Osteocyte (in vitro differentiated cells): Measurements from ENCODE around the gene KLHL36. TPM values are rescaled to one million over a fixed set of nuclear protein-coding genes. Genes with fewer than 3 reads are reported as not detected.

ENCODE experiments used
- DNase-seq: peaks from one replicate; pipeline ENCODE4 v3.0.0; 2021; ENCODE audit warnings: mixed read lengths; ENCODE audit not compliant: unreplicated experiment; ENCODE audit errors: extremely low spot score
- H3K27ac Mint-ChIP-seq: one replicate; pipeline ENCODE4 v1.8.0; 2021; ENCODE audit warnings: mild to moderate bottlenecking, mixed read lengths; ENCODE audit not compliant: unreplicated experiment
- H3K27me3 Mint-ChIP-seq: one replicate; pipeline ENCODE4 v1.8.0; 2021; ENCODE audit warnings: mixed read lengths; ENCODE audit not compliant: unreplicated experiment
- H3K36me3 Mint-ChIP-seq: one replicate; pipeline ENCODE4 v1.8.0; 2021; ENCODE audit warnings: mixed read lengths; ENCODE audit not compliant: unreplicated experiment
- H3K4me1 Mint-ChIP-seq: one replicate; pipeline ENCODE4 v1.8.0; 2021; ENCODE audit warnings: mixed read lengths; ENCODE audit not compliant: unreplicated experiment
- H3K4me3 Mint-ChIP-seq: one replicate; pipeline ENCODE4 v1.8.0; 2021; ENCODE audit warnings: mild to moderate bottlenecking, moderate library complexity, mixed read lengths; ENCODE audit not compliant: unreplicated experiment
- H3K9me3 Mint-ChIP-seq: one replicate; pipeline ENCODE4 v1.8.0; 2021; ENCODE audit warnings: mixed read lengths; ENCODE audit not compliant: unreplicated experiment
- total RNA-seq: library from RNA; stranded (reverse); gene quantifications from 2 replicates; pipeline ENCODE4 v1.2.1, GENCODE V29; 2021
- TF ChIP-seq, protein P1 (sequence below): fragments of 200-600 bp; sonication (generic); IDR thresholded peaks from 2 replicates; pipeline ENCODE4 v1.5.0; 2021; ENCODE audit warnings: antibody characterized with exemption, mild to moderate bottlenecking, moderate library complexity

The KLHL36 gene
- total RNA-seq, 1 donor from 2014 or later, result 49.0 TPM

GRCh38 chr16:84638231-84638806 lies 10.0 kb upstream of the KLHL36 start:
- Mint-ChIP-seq H3K4me3 (no peak overlapping the region), H3K27ac (no peak overlapping the region), H3K27me3 (no peaks in the 10 kb centered on the region), H3K36me3 (no peaks in the 10 kb centered on the region), H3K9me3 (no peaks in the 10 kb centered on the region), H3K4me1 (peaks cover 28% of the 10 kb centered on the region)
- DNase-seq, result no peak
- TF ChIP-seq, protein P1, sequence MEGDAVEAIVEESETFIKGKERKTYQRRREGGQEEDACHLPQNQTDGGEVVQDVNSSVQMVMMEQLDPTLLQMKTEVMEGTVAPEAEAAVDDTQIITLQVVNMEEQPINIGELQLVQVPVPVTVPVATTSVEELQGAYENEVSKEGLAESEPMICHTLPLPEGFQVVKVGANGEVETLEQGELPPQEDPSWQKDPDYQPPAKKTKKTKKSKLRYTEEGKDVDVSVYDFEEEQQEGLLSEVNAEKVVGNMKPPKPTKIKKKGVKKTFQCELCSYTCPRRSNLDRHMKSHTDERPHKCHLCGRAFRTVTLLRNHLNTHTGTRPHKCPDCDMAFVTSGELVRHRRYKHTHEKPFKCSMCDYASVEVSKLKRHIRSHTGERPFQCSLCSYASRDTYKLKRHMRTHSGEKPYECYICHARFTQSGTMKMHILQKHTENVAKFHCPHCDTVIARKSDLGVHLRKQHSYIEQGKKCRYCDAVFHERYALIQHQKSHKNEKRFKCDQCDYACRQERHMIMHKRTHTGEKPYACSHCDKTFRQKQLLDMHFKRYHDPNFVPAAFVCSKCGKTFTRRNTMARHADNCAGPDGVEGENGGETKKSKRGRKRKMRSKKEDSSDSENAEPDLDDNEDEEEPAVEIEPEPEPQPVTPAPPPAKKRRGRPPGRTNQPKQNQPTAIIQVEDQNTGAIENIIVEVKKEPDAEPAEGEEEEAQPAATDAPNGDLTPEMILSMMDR, result no peak

GRCh38 chr16:84640145-84640544 lies 8.2 kb upstream of the KLHL36 start:
- Mint-ChIP-seq H3K9me3 (no peaks in the 10 kb centered on the region), H3K4me1 (peaks cover 24% of the 10 kb centered on the region), H3K27ac (no peak overlapping the region), H3K4me3 (no peak overlapping the region), H3K36me3 (no peaks in the 10 kb centered on the region), H3K27me3 (no peaks in the 10 kb centered on the region)
- TF ChIP-seq, protein P1, result no peak
- DNase-seq, result no peak

DNA sequence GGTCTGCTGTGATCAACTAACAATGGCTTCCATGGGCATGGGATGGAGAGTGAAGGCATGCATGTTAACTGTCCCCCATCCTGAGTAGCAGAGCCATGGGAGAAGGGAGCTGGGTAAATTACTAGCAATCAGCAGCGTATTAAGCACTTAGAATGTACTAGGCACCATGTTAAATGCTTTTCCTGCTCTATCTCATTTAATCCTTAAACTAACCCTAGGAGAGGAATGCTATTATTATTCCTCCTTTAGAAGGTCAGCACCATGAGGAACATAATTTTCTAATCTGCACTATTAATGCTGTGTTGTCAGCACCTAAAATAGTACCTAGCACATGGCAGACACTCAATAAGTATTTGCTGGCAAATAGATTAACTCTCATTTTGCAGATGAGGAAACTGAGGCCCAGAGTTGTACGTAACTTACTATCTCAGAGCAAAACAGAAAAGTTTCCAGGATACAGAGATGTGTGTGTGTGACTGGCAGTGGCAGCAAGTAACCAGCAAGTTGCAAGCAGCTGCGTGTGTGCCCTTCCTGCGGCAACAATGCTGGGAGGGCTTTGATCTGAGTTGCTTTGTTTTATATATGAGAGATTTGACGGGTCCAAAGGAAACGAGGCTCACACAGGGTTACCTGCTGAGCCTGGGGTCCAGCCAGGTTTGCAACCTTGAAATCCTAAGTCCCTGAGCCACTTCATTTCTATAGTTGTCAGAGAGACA lies 6.5 kb upstream of the KLHL36 start:
- Mint-ChIP-seq H3K27me3 (no peaks in the 10 kb centered on the region), H3K4me3 (no peak overlapping the region), H3K36me3 (no peaks in the 10 kb centered on the region), H3K9me3 (no peaks in the 10 kb centered on the region), H3K27ac (peak overlapping the region; percentile 60), H3K4me1 (peaks cover 24% of the 10 kb centered on the region)
- TF ChIP-seq, protein P1, result no peak
- DNase-seq, result no peak

DNA sequence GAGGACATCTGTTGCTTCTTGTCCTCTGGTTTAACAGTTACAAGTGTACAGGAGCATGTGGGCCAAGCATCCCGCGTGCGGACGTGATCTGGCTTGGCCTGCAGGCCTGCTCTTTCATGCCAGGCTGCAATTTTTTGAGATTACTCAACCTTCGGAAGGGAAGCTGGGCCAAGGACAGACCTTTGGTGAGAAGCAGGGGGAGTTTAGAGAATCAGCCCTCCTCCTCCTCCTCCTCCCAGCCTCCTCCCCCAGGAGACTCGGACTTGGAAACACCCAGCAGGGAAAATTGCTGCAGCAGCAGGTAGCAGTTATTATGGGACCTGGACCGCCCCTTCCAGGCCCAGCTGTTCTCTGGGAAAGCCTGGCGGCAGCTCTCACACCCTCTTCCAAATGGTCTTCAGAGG lies 5.1 kb upstream of the KLHL36 start:
- no peak overlapping the region for H3K4me3 Mint-ChIP-seq
- TF ChIP-seq, protein P1, result no peak
- peak overlapping the region; percentile 81 for H3K27ac Mint-ChIP-seq

DNA sequence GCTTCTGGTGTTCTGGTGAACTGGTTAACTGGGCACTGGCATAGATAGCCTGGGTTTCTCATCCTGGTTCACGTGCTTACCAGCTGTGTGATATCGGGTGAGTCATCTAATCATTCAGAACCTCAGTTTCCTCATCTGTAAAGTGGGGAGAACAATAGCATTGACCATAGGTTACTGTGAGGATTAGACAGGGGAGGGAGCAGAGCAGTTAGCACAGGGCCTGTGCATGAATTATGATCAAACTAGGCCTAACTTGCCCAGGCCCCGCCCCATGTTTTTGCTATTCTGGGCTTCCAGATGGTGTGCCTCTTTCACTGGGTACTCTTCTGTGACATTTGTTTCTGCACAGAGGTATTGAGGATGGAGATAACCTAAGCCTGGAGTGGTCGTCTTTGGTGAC lies 4.6 kb upstream of the KLHL36 start:
- no peaks in the 10 kb centered on the region for H3K27me3 Mint-ChIP-seq
- TF ChIP-seq, protein P1, result no peak
- H3K27ac Mint-ChIP-seq, result no peak overlapping the region
- no peaks in the 10 kb centered on the region for H3K9me3 Mint-ChIP-seq
- no peak overlapping the region for H3K4me3 Mint-ChIP-seq
- no peak for DNase-seq
- H3K36me3 Mint-ChIP-seq, result no peaks in the 10 kb centered on the region
- H3K4me1 Mint-ChIP-seq, result peaks cover 30% of the 10 kb centered on the region

More for the DNA sequence above, 5.1 kb upstream of the KLHL36 start:
- Mint-ChIP-seq H3K9me3 (no peaks in the 10 kb centered on the region), H3K36me3 (no peaks in the 10 kb centered on the region), H3K27me3 (no peaks in the 10 kb centered on the region), H3K4me1 (peaks cover 30% of the 10 kb centered on the region)
- no peak for DNase-seq
